IPS DF 4.7 (cell line): Measurements from ENCODE around the gene HAO1.

Experiments
- DNase-seq: peaks from one replicate; pipeline ENCODE4 v3.0.0-alpha.2; 2013; ENCODE audit warnings: low spot score; ENCODE audit errors: extremely low read depth

The HAO1 gene

DNA sequence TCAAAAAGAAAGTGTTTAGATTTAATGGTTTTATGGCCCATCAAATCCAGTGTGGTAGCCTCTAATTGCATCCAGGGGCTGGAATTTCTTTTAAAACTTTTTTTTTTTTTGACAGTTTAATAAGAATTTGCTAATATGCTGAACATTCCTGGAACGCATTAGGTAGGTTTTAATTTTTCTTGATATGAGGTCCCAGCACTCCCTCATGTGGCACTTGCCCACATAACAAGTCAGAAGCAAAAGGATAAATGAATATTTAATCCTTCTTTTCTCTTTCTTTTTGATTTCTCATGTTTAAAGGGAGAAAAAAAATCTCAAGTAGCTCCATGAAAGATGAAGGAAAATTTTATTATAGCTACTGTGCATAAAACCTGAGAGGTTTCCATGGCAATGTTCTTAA lies 13.5 kb downstream of the HAO1 start:
- DNase-seq, result no peak

GRCh38 chr20:7926323-7926722 lies 13.9 kb downstream of the HAO1 start:
- DNase-seq, result no peak

GRCh38 chr20:7924692-7925091 lies 15.6 kb downstream of the HAO1 start:
- no peak for DNase-seq

- DNase-seq, result no peak
Observed at GRCh38 chr20:7916648-7917047, 23.6 kb downstream of the HAO1 start.

DNA sequence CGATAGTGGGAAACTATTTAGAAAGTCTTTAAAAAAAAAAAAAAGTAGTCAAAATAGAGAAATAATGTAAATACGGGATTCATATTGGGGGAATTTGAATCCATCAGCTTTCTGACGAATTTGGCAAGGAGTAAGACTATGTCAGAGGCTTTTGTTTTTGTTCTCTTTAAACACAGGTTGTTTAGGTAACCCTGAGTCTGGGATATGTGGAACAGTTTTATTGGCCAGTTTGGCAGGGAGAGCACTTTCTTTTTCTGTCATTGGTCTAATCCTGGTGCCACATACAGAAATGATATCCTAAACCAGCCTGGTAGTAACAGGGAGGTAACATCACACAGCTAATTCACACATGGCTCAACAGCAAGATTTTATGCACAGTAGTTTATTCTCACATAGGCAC lies 27.7 kb downstream of the HAO1 start:
- no peak for DNase-seq

DNA sequence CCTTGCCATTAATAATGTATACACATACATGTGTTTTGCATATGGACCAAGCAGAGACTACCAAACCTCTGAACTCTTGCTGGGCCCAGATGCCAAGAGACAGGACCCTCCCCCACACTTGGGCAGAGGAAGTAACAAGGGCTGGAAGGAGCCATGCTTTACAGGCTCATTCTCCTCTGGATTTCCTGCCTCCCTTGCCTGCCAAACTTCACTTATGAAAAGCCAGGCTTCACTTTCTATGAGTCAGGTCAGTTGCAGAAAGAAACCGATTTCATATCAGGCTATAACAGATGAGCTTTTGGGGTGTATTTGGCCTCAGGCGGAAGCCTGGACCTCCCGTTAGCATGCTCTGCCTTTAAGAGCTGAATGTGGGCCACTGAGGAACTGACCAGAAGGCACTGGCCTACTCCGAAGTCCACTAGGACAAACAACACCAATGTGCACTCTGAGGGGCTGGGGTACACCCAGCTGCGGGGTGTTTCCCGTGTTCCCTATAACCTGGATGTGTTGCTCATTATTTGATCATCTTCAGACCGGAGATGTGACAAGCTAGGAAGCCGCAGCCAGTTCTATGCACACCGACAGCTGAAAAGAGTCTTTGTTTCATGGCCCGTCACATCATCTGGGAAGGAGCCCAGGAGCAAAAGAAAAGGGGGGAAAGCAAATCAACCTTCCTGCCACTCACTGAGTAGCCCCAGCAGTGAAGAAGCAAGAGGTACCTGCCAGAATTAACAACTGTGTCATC lies 28.5 kb downstream of the HAO1 start:
- no peak for DNase-seq

DNA sequence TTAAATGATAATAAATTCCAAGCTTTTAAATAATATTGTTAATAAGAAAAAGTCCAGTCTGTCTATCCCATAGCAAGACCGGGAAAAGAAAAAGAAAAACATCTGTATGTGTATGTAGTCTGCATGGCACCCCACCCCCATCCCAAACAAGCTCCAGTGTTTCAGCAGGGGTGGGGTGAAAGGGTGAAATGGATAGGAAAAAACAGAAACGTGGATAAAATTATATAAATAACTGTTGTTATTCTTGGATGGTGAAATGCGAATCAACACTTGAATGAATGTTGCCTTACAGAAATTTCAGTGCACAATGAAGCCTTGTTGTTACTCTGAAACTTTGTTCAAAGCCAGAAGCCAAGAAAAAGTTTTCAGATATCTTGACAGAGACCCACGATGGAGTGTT lies 31.4 kb downstream of the HAO1 start:
- no peak for DNase-seq

DNA sequence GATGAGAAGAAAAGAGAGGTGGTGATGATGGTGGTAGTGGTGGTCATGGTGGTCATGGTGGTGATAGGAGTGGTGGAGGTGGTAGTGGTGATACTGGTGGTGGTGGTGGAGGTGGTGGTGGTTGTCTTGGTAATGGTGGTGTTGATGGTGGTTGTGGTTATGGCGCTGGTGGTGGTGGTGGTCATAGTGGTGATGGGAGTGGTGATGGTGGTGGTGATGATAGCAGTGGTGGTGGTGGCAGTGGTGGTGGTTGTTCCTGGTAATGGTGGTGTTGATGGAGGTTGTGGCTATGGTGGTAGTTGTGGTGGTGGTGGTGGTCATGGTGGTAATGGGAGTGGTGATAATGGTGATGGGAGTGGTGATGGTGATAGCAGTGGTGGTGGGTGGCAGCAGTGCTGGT lies 36.8 kb downstream of the HAO1 start:
- DNase-seq, result no peak

- no peak for DNase-seq
Observed at GRCh38 chr20:7902879-7903278, 37.4 kb downstream of the HAO1 start.

DNA sequence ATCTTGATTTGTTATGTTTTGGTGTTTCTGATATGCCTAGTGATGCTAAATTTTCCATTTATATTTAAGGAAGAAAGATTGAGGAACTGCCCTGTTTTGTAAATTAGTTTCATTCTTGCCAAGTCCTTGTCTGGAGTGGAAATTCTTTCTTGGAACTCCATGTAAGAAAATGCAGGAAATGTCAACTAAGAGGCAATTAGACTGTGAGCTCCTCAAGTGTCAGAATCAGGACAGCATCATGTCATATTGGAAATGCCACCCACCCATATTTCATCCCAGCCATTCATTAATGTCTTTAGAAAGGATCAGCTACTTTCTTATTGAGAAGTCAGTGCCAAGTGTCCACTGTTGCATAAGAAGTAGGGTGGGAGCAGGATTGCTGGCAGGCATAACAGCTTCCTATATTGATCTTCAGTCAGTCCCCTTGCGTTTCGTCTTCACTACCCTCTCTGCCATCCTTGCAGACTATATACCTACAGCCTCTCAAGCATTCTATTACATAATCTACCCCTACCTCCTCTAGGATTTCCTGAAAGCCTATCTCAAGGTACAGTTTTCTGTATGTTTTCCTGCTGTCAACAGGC lies 42.4 kb downstream of the HAO1 start:
- DNase-seq, result no peak

GRCh38 chr20:7893014-7893730 lies 47.1 kb downstream of the HAO1 start:
- no peak for DNase-seq

DNA sequence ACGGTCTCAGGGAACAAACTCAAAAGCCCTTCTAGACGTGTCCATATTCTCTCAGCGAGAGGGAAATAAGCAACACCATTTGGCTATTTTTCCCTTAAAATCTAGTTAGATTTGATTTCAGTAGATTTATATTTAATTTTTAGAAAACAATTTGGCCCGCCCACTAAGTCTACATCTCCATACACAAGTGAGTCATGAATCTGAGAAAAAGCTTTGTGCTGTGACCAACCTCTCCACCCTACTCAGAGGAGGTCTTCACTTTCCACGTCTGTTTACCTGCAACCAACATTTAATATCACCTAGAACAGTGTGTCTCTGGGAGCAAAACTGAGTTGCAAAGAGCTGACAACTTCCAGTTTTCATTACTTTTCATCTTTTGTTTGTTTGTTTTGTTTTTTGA lies 48.6 kb downstream of the HAO1 start:
- DNase-seq, result no peak

DNA sequence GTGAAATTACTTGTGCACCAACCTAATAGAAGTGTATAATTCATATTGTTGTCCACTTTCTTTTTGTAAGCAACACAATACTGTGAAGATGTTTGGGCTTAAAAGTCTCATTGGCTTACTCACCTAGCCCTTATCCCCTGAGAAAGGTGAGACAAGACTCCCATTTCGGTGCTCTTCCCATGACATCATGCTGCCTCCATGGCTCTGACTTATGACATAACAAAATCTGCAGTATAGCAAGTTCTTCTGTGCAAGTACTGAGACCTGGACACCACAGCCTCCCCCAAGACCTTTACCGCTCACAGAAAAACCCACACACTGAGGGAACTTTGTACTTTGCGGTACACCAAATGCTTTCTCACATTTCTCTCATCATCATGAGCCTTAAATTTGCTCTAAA lies 50.5 kb downstream of the HAO1 start:
- DNase-seq, result no peak

DNA sequence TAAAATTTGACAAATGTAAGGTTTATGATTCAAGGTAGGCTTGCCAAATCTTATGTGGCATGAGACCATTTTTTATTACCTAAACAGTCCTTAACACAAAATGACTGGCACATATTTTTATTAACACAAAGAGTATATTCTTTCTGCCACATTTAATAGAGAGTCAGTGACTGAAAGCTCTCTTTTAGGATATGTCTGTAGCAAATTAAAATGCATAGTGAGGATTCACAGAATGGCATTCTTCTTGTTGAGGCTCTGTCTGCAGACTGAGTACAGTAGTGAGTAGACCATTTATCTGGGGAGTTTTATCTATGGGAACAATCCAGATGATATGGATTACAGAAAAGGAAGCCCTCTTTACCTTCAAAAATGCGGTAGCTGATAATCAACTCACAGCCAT lies 56.5 kb downstream of the HAO1 start:
- no peak for DNase-seq

GRCh38 chr20:7883309-7883708 lies 56.9 kb downstream of the HAO1 start:
- no peak for DNase-seq

DNA sequence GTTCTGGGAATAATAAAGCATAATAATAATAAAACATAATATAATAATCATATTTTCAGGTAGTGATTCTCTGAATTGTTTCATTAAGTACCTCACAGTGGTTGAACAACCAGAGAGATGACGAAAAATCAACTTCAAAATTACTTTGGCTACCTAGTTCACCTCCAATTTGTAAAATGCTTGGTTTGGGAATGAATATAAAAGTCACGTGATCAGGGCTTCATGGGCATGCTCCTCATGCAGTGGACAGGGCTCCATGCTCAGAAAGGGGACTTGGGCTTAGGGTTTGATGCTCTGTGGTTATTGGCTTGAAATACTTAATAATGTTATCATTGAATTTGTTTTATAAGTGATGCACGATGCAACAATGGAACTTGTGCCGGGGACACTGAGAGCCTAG lies 58.2 kb downstream of the HAO1 start:
- DNase-seq, result no peak

- no peak for DNase-seq
Observed at GRCh38 chr20:7881551-7881950, 58.7 kb downstream of the HAO1 start.

- no peak for DNase-seq
Observed at GRCh38 chr20:7879883-7880282, 60.4 kb downstream of the HAO1 start.

DNA sequence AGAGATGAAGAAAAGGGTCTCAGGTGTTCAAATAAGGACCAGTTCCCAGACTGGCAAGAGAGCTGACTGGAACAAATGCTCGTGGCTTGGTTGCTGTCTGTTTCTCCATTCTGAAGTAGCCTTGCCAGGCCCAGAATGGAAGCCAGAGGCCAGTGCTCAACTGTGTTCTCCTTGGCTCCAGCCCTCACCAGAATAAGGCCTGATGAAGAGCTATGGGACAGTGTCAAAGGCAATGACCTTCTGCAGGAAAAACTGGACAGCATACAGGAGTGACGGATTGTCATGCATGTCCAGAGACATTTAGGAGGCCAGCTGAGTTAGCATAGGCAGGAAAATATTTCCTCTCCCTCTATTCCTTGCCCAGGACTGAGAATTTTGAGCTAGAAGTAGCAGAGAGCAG lies 72.2 kb downstream of the HAO1 start:
- no peak for DNase-seq

DNA sequence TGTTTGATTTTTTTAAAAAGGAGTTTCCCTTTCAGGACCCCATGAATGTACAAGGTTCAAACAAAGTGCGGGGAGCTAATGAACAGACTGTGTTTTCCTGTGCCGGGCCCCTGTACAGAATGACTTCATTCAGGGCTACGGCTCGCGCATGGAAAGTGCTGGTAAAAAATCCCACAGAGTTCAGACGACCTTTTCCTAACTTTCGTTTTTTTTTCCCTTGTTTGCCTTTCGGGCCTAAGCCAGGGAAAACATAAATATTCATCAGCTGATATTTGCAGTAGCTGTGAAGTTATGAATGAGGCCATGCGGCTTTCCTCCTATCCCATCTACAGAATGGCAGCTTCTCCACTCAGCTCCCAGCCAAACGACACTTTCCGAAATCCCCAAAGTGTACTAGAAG lies 74.0 kb downstream of the HAO1 start:
- DNase-seq, result no peak

GRCh38 chr20:7859356-7859802 lies 80.9 kb downstream of the HAO1 start:
- no peak for DNase-seq

DNA sequence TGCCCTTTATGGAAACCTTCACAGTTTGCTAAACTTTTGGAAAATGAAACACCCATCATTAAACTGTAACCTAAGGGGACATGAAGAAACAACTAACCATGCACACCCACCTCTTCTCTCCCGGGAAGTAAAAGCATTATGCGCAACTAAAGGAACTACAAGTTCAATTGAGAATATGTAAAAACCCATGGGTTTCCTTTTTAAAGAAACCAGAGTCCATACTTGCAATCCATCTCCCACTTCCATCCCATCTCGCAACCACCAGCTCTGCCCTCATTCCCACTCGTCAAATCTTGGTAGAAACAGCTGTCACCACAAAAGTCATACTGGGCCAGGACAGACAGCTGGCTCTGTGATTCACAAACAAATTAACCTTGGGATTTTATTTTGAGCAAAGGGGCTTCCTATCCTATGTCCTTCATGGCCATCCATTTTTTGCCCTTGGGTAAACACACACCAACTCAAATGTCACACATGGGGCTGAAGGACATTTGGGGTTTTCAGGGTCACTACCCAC lies 81.5 kb downstream of the HAO1 start:
- DNase-seq, result no peak

DNA sequence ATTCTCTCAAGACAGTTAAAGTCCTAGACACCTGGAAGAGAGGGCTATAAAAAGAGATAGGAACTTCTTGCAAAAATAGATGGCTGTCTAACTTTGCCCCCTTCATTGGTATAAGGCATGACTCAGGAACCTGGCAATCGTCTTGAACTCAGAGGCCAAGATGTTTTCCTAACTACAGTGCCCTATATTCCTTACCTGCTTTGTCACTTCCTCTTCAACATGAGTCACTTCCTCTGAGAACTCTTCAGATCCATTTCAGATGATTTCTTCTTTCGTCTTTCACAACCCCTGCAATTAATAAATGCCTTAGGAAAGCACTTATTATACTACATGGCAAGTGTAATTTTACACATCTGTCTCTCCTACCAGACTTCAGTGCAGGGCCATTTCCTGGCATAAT lies 83.5 kb downstream of the HAO1 start:
- no peak for DNase-seq
